Ramos (cell line): ENCODE results near the gene PGA5.
"Not testable (repeated sequence)": the region's sequence is repeated elsewhere in the genome, so short reads cannot be mapped to it uniquely, and the experiment has no call there.

Experiments used
- in situ Hi-C: fragments of 300-500 bp; cut with MboI; formaldehyde crosslinking; loops from one replicate; pipeline ENCODE4 v1.14.3; 2022; ENCODE audit warnings: low sequenced_read_pairs; ENCODE audit not compliant: unreplicated experiment

PGA5 gene

GRCh38 chr11:61240875-61241274, at the start of gene PGA5:
PGA5 (plus strand) TSS chr11:61241175; CDS start chr11:61241227, 52 bp downstream.
- in situ Hi-C loops, result not testable (repeated sequence)

- in situ Hi-C loops, result no loop called here
Observed at GRCh38 chr11:61193596-61193995, 47.4 kb upstream of the PGA5 start.

GRCh38 chr11:61194169-61194671, 46.8 kb upstream of the PGA5 start:
- in situ Hi-C loops, result no loop called here

- in situ Hi-C loops, result no loop called here
Observed at GRCh38 chr11:61194981-61195695, 45.8 kb upstream of the PGA5 start.

- in situ Hi-C loops, result no loop called here
Observed at GRCh38 chr11:61195719-61196118, 45.3 kb upstream of the PGA5 start.

- in situ Hi-C loops, result no loop called here
Observed at GRCh38 chr11:61198361-61198760, 42.6 kb upstream of the PGA5 start.

- in situ Hi-C loops, result no loop called here
Observed at GRCh38 chr11:61198948-61199523, 41.9 kb upstream of the PGA5 start.

- in situ Hi-C loops, result no loop called here
Observed at GRCh38 chr11:61201476-61201875, 39.5 kb upstream of the PGA5 start.

GRCh38 chr11:61202950-61203746, 37.8 kb upstream of the PGA5 start, which contains the start of gene PGA3:
PGA3 (plus strand) TSS chr11:61203515; CDS start chr11:61203565, 50 bp downstream.
- in situ Hi-C loops, result not testable (repeated sequence)

GRCh38 chr11:61203873-61204272, 37.1 kb upstream of the PGA5 start:
- in situ Hi-C loops, result not testable (repeated sequence)

- in situ Hi-C loops, result not testable (repeated sequence)
Observed at GRCh38 chr11:61204502-61205059, 36.4 kb upstream of the PGA5 start.

GRCh38 chr11:61207636-61208310, 33.2 kb upstream of the PGA5 start:
- in situ Hi-C loops, result not testable (repeated sequence)

- in situ Hi-C loops, result not testable (repeated sequence)
Observed at GRCh38 chr11:61210629-61211028, 30.3 kb upstream of the PGA5 start.

- in situ Hi-C loops, result not testable (repeated sequence)
Observed at GRCh38 chr11:61211327-61211952, 29.5 kb upstream of the PGA5 start.

GRCh38 chr11:61212202-61212601, 28.8 kb upstream of the PGA5 start:
- in situ Hi-C loops, result not testable (repeated sequence)

- in situ Hi-C loops, result not testable (repeated sequence)
Observed at GRCh38 chr11:61213711-61214324, 27.2 kb upstream of the PGA5 start.

GRCh38 chr11:61218306-61218705, 22.7 kb upstream of the PGA5 start:
- in situ Hi-C loops, result not testable (repeated sequence)

- in situ Hi-C loops, result not testable (repeated sequence)
Observed at GRCh38 chr11:61219016-61219415, 22.0 kb upstream of the PGA5 start.

- in situ Hi-C loops, result not testable (repeated sequence)
Observed at GRCh38 chr11:61222047-61222446, 18.9 kb upstream of the PGA5 start, which contains the start of gene PGA4. PGA4 (plus strand) TSS chr11:61222347; CDS start chr11:61222401, 54 bp downstream.
